HG03095 (cell line): ENCODE data around the gene GSE1.

Experiments used
- ATAC-seq: cut with Tn5 transposase; IDR thresholded peaks from one replicate; pipeline ENCODE4 v1.9.1; 2021; ENCODE audit warnings: moderate library complexity; ENCODE audit not compliant: unreplicated experiment

GSE1 gene

DNA sequence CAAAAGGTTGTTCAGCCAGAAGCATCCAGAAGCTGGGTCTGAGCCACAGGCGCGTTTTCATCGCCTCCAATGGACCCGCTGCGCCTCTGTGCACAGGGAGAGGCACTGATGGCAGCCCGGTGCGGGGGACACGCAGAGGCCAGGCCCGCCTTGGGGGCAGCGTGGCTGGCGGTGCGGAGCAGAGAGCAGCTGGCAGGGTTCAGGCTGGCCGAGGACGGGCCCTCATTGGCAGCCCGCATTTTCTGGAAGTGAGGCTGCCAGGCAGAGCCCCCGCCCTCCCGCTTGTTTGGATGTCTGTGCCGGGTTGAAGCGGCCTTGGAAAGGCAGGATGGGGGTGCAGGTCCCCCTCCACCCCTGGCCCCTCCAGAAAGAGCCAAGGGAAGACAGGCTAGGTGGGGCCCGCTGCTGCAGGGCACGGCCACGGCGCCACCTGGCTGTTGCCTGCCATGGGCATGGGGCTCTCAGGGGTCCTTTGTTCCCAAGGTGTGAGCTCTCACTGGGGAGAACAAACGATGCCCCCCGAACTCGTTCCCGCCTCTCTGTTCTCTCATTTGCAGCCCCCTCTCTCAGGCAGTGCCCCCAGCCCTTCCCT, 18.8 kb downstream of the GSE1 start:
- ATAC-seq, result no peak

DNA sequence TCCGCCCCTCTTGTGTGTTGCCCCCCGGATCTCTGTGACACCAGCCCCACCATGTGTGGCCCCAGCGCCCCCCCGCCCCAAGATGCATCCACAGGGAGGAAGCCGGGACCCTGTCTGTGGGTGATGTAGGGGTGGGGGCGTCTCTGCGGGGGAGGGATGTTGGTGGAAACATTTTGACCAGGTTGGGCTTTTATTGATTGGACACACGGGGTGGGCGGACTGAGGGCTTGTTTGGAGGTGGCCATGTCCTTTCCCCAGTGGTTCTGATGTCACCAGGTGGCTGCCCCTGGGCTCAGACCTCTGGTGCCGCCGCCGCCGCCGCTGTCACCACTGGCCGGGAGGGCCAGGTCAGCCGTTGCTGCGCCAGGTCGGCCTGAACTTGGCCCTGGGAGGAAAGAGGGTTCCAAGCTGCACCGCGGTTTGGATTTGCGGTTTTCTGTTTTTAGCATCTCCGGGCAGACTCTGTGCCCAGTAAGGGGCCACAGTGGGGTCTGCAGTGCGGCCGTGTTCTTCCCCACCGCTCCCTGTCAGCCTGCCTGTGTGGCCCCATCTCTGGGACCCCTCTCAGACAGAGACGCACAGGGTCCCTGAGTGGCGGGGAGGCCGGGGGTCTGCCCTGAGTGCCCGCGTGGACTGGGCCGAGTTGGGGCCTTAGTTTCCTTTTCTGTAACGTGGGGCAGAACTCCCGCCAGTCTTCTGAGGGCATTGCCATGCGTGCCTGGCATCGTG, 19.8 kb downstream of the GSE1 start:
- no peak for ATAC-seq

DNA sequence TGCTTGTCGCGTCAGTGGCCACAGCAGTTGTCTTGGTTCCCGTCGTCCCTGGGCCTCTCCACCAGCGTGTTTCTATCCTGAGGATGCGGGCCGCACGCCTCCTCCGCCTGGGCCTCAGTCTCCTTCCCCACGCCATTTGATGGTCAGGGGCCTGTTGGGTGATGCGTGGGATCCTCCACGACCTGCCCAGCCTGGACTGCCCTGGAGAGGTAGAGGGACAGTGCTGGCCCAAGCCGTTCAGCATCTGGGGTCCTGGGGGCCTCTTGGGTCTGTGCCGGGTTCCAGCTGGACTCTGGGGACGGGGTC, 20.3 kb downstream of the GSE1 start:
- no peak for ATAC-seq

DNA sequence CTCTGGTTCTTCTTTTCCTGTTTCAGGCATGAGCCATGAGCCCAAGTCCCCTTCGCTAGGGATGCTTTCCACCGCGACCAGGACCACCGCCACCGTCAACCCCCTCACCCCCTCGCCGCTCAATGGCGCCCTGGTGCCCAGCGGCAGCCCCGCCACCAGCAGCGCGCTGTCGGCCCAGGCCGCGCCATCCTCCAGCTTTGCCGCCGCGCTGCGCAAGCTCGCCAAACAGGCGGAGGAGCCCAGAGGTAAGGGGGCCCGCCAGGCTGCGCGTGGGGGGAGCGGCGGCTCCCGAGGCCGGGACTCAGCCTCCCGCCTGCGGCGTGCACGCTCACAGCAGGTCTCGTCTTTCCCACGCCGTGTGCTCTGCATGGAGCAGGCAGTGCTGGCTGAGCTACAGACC, 20.8 kb downstream of the GSE1 start:
- ATAC-seq, result no peak

DNA sequence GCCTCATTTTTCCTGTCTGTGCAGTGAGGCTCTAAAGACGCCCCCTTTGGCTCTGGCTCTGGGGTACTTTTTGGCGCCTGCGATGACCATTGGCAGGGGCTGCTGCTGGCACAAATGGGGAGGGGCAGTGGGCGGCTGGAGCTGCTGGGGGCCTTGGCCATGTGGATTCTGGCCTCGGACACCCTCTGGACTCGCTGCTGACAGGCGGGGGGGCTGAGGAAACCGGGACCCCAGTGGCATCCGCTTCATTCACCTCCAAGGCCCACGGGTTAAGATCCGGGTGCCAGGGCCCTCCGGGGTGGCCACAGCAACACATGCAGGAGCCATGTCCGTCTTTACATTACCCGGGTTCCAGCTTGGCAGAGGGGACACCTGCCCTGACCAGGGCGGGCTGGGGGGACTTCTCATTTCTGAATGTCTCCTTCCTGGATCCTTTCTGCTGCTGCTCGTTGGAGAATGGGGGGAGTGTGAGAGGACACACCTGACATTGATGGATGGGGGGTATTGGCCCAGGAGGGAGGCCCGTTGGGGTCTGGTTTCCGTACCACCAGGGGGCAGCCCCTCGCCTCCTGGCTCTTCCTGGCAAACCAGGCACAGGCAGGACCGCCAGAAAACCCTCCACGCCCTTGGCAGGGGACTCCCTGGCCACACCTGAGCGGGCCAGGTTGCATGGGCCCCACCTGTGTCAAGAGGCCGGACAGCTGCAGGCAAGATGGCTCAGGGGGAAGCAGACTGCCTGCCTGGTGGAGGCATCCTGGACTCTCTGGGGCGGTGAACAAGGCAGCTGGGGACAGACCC, 21.8 kb downstream of the GSE1 start:
- ATAC-seq, result no peak

DNA sequence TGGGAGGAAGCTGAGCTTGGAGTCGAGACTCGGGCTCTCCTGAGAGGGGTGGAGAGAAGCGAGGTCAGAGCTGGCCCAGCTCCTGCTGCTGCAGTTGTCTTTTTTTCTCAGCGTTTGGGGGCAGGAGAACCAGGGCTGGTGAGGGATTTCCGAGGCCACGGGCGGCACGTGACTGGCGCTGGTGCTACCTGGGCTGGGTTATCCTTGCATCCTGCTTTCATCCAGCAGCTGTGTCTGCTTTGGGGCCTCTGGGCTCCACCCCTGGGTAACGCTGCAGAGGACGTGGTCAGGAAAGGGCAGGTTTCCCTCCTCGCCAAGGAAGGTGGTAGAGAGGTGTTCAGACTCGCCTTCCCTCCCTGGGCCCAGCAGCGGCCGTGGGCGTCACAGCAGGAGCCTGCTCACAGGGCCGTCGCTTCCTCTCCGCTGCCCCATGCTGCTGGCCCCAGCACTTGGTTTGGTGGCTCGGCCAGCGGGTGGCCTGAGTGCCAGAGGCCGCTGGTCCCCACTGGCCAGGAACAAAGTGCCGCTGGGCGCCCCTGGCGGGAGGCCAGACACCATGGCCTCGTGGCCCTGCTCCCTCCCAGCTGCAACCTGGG, 22.5 kb downstream of the GSE1 start:
- no peak for ATAC-seq

DNA sequence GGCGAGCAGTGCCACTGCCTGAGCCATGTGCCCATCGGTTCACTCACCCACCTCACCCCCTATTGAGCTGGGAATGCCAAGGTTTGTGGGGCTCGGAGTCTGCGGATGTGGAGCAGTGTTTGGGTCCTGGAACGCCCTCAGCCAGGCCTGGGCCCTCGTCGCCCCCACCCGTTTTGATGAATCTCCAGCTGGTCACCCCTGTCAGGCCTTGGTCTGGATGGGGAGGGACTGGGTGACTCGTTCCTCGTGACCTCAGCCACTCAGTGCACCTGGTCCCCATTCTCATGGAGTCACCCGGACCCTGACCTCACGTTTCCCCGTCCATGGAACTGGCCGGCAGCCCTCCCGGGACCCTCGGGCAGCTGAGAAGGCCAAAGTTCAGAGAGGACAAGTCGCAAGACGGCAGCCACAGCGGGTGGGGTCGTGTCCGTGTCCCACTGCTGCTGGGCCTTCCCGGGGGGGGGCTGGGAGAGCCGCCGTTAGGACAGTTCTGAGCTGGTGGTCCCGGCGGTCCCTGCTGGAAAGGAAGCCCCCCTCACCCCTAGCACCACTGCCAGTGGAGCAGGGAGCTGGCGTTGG, 23.2 kb downstream of the GSE1 start:
- ATAC-seq, result no peak

DNA sequence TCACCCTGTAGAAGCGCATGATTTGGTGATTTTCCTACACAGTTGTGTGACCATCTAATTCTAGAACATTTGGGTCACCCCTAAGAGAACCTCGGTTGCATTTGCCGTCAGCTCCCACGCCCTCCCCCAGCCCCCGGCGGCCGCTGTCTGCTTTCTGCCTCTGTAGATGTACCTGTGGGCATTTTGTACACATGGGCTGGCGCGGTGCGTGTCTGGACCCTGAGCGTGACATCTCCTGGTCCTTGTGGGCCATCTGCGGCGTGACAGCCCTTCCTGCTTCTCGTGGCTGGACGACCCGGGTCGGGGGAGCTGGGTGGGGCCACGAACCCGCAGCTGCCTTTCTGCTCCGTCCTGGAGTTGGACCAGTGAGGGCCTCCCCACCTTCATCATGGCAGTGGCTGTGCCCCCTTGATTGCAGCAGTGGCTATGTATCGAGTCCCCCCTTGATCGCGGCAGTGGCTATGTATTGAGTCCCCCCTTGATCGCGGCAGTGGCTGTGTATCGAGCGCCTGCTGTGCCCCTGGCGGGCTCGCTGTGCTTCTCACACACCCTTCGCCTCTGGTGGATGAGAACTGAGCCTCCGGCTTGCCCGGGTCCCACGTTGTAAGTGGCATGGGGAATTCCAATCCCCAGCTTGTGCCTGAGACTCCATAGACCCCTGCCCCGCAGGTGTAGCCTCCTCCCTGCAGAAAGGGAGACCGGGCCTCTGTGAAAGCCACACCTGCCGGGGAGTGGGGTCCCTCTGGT, 24.1 kb downstream of the GSE1 start:
- ATAC-seq, result no peak

DNA sequence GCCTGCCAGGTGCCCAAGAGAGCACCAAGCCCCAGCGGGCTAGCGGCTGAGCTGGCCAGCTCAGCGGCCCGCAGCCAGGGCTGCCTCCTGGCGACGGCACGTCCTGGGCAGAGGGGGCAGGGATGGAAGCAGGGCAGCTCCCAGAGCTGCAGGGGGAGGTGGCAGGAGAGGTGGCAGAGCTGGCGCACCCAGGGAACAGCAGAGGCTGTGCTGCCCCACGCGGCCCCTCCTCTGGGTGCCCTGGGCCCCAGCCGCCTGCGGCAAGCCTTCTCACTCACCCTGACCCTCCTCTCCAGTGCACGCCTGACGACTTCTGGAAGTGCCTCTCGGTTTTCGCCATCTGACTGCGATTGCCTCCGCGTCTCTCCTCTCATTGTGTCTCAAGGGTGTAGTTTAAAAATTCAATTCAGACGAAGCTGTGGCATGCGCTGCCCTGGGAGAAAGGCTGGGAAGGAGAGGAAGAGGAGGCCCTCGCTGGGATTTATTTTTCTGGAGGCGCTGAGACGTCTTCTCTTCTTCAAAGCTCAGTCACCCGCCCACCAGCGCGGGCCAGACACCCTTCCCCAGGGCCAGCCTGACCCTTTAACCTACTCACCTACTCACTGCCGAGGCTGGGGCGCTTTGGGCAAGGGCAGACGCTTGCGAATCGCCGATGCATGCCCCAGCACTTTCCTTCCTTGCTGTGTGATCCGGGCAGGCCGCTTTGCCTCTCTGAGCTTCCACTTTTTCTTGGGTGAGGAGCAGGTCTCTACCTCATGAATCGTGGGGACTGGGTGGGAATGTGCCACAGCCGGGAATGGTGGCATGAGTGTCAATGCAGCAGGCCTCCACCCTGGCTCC, 24.9 kb downstream of the GSE1 start:
- ATAC-seq, result no peak

DNA sequence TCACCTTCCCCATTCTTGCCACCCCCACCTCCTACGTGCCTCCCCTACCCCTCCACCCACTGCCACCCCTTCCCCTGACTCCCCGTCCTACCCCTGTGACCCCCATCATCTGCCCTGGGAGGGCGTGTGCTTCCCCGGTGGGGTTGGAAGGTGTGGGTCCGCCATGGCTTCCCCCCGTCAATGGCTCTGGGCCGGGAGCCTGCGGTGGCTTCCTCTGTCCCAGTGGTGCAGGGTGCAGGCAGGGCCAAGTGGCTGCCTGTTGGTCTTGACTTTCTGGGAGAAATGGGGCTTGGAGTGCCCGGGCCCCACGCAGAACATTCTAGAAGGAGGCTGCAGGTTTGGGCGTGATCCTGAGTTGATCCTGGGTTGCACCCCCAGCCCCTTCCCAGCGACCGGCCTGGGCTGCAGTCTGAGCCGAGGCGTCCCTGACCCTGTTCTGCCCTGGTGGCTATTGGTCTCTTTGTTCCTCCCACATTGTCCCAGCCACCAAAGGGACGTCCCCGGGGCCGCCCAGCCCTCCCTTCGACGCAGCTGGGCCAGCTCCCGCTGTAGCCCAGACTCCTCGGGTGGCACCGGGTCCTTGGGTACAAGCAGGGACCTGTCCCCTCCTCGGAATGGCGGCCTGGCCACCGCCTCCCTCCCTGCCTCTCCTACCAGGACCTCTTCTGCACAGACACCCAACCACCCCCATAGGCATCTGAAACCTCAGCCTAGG, 25.7 kb downstream of the GSE1 start:
- ATAC-seq, result no peak

DNA sequence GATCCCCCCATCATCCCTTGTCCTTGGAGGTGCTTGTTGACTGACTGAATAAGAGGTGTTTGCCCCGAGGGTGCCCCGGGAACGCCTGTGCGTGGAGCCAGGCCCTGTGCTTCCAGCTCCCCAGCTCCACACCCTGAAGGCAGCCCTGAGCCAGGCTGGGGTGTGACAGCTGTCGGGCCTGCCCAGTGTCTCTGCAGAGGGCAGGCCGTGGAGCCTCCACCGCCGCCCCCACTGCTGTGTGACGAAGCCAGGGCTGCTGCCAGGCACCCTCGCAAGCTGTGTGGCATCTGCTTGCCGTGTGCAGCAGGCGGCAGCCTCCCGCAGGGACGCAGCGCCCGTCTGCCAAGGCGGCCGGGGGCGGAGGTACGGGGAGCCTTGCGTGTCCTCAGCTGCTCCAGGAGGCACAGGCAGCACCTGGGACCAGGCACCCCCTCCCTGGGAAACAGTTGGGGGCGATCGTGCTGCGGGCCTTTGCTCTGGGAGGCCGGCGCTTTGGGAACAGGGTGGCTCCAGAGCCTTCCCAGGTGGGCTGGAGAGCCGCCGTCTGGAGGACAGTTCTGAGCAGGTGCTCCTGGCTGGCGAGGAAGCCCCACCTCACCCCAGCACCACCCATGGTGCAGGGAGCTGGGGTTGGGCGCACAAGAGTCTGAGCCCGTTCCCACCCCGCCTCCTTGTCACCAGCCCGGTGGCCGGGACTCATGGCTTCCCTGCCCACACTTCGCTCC, 26.6 kb downstream of the GSE1 start:
- ATAC-seq, result no peak

DNA sequence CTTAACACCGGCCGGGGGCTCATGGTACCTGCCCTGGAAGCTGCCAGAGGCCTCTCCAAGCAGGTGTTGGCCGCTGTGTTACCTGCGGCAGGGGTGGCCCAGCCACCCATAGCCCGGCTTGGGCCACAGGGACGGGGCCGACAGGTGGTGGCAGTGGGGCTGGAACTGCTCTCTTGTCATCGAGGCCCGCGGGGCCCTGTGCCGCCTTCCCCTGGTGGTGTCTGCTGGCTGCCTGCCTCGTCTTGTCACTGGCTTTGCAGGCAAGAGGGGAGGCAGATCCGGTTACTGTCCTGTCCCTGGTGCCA, 27.1 kb downstream of the GSE1 start:
- no peak for ATAC-seq

DNA sequence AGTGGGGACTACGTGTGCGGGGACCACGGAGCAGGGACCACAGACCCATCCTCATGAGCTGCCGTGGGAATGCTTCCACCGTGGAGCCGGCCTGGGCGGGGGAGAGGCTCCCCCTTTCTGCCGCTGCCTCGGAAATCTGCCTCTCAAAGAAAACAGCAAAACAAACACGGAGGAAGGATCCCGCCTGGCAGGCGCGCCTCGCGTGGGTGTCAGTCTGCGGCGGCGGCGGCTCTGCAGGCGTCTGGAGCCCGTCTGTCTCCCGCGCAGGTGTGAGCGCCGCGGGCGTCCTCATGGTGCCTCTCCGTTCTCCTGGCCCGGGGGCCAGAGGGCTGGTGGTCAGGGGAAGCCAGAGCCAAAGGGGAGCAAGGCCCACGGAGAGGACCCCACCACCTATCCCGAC, 27.5 kb downstream of the GSE1 start:
- no peak for ATAC-seq

DNA sequence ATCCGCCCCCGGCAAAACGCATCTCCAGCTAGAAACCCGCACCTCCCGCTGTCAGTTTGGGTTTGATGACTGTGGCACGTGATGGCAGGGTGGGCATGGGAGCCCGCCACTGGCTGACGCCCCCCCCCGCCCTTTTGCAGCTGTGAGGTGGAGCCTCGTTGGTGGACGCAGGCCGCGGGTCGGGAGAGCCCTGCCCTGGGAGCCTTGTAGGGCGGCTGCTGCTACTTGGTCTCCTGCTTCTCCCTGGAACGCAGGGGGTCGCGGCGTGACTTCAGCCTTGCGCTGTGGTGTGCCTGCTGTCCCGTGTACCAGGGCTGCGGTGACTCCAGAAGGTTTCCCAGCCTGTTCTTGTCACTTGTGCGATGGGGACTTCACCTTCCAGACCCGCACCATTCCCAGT, 28.2 kb downstream of the GSE1 start:
- no peak for ATAC-seq

DNA sequence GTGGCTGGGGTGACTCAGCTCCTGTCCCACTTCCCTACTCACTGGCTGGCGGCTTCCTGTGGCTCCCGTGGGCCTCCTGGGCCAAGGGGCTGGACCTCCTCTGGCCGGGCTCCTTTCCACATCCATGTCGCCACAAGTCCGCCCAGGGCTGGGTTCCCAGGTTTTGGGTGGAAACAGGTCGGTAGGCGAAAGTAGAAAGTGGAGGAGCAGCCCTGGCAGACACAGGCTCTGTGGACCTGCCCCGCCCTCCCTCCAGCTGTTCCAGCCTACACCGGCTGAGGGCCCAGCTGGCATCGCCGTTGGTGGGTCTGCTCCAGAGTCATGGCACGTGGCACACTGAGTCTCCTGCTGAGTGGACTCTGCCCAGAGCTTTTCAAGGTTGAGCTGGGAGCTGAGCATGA, 28.7 kb downstream of the GSE1 start:
- no peak for ATAC-seq

DNA sequence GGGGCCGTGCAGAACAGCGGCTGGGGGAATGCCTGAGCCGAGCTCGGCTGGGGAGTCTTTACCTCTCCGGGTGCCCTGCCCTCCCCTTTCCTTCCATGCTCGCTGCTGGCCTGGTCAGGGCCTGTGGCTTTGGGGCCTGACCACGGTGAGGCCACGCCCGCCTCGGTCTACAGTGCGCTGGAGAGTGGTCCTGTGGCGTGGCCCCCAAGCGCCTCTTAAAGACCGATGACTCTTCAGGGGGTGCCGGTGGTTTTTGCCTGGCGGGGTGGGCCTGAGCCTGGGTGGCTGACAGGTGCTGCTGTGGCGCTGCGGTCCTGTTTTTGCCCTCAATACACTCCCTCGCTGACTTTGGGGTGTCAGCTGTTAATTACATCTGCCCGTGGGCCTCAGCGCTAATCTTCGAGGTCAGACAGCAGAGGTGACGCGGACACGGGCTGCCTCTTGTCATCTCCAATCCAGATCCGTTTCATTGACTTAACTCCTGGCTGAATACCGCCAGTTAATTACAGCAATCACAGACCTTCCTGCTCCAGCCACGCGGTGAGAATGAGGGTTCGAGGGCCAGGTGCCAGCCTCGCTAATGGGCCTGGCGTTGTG, 29.7 kb downstream of the GSE1 start:
- ATAC-seq, result no peak

DNA sequence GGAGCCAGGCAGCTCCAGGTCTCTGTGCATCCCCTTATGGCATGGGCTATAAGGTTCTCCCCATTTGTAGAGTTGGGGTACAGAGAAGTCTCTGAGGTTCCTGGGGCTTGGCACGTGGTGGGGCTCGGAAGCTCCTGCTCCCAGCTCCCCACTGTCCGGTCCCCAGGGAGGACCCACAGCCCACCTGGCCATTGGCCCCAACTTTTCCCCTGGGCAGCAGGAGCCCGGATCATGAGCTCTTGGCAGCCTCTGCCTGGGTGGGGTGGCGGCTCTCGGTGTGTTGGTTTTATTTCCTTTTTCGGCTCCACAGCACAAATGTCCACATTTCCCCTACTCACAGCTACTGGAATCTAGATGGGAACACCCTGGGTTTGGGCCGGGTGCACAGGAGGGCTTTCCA, 30.5 kb downstream of the GSE1 start:
- no peak for ATAC-seq

DNA sequence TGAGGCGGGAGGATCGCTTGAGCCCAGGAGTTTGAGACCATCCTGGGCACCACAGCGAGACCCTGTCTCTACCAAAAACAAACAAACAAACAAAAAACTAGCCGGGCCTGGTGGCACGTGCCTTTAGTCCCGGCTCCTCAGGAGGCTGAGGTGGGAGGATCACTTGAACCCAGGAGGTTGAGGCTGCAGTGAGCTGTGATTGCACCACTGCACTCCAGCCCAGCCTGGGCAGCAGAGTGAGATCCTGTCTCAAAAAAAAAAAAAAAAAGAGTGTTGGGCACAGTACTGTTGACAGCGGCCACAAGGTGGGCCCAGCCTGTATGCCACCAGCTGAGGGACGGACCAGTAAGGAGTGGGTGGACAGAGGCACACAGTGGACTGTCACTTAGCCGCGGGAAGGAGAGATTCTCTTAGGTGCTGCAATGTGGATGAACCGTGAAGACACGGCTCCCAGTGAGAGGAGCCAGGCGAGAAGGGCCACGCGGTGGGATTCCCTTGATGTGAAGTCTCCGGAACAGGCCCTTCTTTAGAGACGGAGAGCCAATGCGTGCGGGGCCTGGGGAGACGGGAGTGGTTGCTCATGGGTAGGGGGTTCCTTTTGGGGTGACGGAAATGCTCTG, 31.1 kb downstream of the GSE1 start:
- no peak for ATAC-seq
